Coronary artery (tissue), 2 donors: Measurements from ENCODE around the gene PISD.

Source experiments
- DNase-seq: peaks from one replicate; pipeline ENCODE4 v3.0.0-alpha.2; 2017; ENCODE audit warnings: low spot score
- H3K27ac ChIP-seq, 2 donors: fragments of 200-600 bp; sonication (generic); one replicate each; pipeline ENCODE4 v1.5.1; 2016 to 2019
- H3K4me3 ChIP-seq: fragments of 200-600 bp; sonication (generic); 2 replicates; pipeline ENCODE4 v1.5.1; 2016; ENCODE audit warnings: mild to moderate bottlenecking, moderate library complexity
- TF ChIP-seq, protein P1 (sequence below): fragments of 200-600 bp; sonication (generic); IDR thresholded peaks from one replicate; pipeline ENCODE4 v1.5.1; 2019; ENCODE audit warnings: antibody characterized with exemption

Gene PISD

DNA sequence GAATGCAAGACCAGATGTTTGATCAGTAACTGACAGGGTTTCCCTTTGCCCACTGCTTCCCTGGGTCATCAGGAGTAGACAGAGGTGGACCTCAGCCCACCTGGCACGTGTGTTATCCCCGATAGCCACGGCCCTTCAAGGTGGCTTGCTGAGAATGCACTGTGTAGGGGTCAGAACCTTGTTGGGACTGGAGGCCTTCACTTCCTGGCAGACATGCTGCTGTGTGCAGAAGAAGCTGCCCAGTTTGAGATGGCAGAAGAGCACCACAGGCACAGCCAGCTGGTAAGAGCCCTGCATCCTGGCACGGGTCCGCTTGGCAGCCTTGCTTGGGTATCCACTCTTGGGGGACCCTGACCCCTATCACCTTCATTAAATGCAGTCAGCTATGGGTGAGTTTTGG lies 83.8 kb downstream of the PISD start:
- TF ChIP-seq, protein P1, sequence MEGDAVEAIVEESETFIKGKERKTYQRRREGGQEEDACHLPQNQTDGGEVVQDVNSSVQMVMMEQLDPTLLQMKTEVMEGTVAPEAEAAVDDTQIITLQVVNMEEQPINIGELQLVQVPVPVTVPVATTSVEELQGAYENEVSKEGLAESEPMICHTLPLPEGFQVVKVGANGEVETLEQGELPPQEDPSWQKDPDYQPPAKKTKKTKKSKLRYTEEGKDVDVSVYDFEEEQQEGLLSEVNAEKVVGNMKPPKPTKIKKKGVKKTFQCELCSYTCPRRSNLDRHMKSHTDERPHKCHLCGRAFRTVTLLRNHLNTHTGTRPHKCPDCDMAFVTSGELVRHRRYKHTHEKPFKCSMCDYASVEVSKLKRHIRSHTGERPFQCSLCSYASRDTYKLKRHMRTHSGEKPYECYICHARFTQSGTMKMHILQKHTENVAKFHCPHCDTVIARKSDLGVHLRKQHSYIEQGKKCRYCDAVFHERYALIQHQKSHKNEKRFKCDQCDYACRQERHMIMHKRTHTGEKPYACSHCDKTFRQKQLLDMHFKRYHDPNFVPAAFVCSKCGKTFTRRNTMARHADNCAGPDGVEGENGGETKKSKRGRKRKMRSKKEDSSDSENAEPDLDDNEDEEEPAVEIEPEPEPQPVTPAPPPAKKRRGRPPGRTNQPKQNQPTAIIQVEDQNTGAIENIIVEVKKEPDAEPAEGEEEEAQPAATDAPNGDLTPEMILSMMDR = no peak
- Histone ChIP-seq H3K4me3 (no peak overlapping the region), H3K27ac (no peak overlapping the region)
- DNase-seq = no peak

DNA sequence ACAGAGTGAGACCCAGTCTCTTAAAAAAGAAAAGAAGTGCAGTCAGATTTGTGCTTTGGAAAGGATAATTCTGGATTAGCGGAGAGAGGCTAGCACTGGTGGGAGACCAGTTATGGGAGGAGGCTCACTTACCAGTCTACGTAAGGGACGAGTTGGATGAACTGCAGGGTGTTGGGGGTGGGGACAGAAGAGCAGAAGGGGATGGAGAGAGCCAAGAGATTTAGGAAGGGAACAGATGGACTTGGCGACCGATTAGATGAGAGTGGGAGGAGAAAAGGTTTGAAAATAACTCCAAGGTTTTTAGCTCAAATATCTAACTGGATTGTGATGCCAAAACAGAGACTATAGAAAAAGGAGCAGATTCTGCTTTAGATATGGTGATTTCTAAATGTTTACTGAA lies 84.3 kb downstream of the PISD start:
- TF ChIP-seq, protein P1 = no peak
- Histone ChIP-seq H3K27ac (no peak overlapping the region), H3K4me3 (no peak overlapping the region)
- DNase-seq = no peak

DNA sequence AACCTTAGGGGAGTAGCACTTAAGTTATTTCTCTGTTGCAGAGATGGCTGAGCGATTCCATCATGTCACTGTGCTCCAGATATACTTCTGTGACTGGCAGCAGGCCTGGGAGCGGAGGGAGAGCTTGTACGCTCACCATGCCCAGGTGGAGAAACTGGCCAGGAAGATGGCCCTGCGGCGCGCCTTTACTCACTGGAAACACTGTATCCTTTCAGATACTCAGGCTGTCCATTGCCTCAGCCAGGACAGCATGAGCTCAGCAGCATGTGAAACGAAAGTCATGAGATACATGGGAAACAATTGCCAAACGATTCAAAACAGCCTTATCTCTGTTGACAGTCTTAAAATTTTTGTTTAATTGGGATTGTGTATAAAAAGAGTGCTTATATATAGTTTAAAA lies 86.8 kb downstream of the PISD start:
- TF ChIP-seq, protein P1 = no peak
- no peak overlapping the region for H3K4me3 ChIP-seq
- no peak overlapping the region for H3K27ac ChIP-seq
- no peak for DNase-seq

DNA sequence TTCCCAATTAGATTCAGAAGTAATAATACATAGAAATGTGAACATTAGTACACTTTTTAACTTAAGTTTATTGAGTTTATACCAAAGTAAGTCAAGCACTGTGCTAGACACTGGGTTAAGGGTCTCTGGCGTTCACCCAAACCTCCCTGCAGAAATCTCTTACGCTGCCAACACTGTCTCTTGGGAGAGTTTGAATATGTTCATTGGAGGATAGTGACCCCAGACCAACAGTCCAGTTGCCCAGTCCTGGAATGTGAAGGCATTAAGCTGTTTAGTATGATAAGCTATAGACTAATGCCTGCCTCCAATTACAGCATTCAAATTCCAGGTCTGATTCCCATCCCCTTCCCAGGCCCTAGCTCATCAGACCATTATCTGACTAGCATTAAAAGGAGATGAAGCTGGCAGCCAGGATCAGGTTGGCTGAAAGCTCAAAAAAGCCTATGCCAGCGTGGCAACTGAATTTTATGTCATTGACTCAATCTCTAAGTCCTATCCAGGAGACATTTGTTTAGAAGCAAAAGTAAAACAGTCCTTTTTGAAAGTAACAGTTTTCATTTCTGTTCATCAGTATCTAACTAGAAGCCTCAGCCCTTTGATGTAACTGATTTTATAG lies 87.9 kb downstream of the PISD start:
- TF ChIP-seq, protein P1 = no peak
- Histone ChIP-seq H3K4me3 (no peak overlapping the region), H3K27ac (no peak overlapping the region)
- no peak for DNase-seq

DNA sequence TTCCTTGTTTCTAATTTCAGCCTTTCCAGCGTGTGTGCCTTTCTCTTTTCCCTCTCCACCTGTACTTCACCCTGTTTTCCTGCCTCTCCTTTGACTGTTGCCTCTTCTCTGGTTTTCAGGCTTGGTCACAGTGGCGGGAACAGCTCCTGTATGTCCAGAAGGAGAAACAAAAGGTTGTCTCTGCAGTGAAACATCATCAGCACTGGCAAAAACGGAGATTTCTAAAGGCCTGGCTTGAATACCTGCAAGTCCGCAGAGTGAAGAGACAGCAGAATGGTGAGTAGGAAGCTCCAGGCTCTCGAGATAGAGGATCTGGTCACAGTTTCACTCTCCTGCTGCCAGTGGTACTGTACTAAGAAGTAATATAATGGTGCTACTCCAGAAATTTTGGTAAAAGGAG lies 89.1 kb downstream of the PISD start:
- Histone ChIP-seq H3K27ac (no peak overlapping the region), H3K4me3 (no peak overlapping the region)
- DNase-seq = no peak
- TF ChIP-seq, protein P1 = no peak

DNA sequence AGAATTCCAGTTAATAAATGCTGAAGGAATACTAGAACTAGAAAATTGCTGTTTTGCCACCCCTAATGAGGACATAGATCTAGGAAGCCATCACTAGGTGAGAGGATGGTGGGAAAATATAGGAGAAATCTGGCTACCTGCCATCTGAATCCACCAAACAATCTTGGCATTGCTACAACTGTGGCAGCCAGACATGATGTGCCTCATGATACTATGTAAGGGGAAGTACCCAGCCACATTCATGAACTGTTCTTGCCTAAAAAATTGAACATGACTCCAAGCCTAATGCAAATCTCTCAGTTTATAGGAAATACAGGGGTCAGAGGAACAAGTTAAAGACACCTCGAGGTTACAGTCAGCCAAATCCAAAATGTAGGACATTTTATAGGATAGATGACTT lies 92.9 kb downstream of the PISD start:
- DNase-seq = no peak
- TF ChIP-seq, protein P1 = no peak
- no peak overlapping the region for H3K4me3 ChIP-seq
- H3K27ac ChIP-seq = no peak overlapping the region
